Naive B cell (primary cell): Measurements from ENCODE around the gene TCIRG1. TPM values are rescaled to one million over a fixed set of nuclear protein-coding genes. Genes with fewer than 3 reads are reported as not detected.

Experiments used
- ATAC-seq, 2 donors: fragments of 150-1000 bp; cut with Tn5 transposase; 2 replicates each; pipeline ENCODE4 v1.10.0; 2021; ENCODE audit warnings: low read depth in 2 of 2, mild to moderate bottlenecking in 2 of 2, moderate library complexity in 2 of 2
- DNase-seq: peaks from one replicate; pipeline ENCODE4 v3.0.0; 2022
- H3K27ac Mint-ChIP-seq, 6 donors: one replicate each; pipeline ENCODE4 v1.8.0; 2020 to 2022; ENCODE audit warnings: mild to moderate bottlenecking in 6 of 6, mixed read lengths in 6 of 6, moderate library complexity in 5 of 6, inconsistent platforms in 2 of 6
- H3K27me3 Mint-ChIP-seq, 3 donors: one replicate each; pipeline ENCODE4 v1.8.0; 2021 to 2022; ENCODE audit warnings: mixed read lengths in 3 of 3, mild to moderate bottlenecking in 1 of 3
- H3K36me3 Mint-ChIP-seq, 2 donors: one replicate each; pipeline ENCODE4 v1.8.0; 2020 to 2022; ENCODE audit warnings: mixed read lengths in 2 of 2, inconsistent platforms in 1 of 2, mild to moderate bottlenecking in 1 of 2
- H3K4me1 Mint-ChIP-seq, 3 donors: one replicate each; pipeline ENCODE4 v1.8.0; 2020 to 2022; ENCODE audit warnings: mixed read lengths in 3 of 3, inconsistent platforms in 1 of 3, mild to moderate bottlenecking in 1 of 3, moderate library complexity in 1 of 3
- H3K4me3 Mint-ChIP-seq, 8 donors: one replicate each; pipeline ENCODE4 v1.8.0; 2020 to 2022; ENCODE audit warnings: mild to moderate bottlenecking in 8 of 8, mixed read lengths in 8 of 8, moderate library complexity in 8 of 8, inconsistent platforms in 2 of 8
- H3K9me3 Mint-ChIP-seq, 7 donors: one replicate each; pipeline ENCODE4 v1.8.0; 2020 to 2022; ENCODE audit warnings: mixed read lengths in 7 of 7, mild to moderate bottlenecking in 5 of 7, inconsistent platforms in 2 of 7, moderate library complexity in 1 of 7
- polyA plus RNA-seq, 6 donors: library from polyadenylated mRNA; unstranded; fragments of 300-500 nt; fragmentation: Illumina TruSeq; gene quantifications; one replicate each; pipeline ENCODE4 v1.2.3, GENCODE V29; 2021; ENCODE audit warnings: low read depth in 6 of 6

The TCIRG1 gene
- polyA plus RNA-seq, 6 donors from 2014 or later: 16.4 to 44.9 (median 26.6) TPM

DNA sequence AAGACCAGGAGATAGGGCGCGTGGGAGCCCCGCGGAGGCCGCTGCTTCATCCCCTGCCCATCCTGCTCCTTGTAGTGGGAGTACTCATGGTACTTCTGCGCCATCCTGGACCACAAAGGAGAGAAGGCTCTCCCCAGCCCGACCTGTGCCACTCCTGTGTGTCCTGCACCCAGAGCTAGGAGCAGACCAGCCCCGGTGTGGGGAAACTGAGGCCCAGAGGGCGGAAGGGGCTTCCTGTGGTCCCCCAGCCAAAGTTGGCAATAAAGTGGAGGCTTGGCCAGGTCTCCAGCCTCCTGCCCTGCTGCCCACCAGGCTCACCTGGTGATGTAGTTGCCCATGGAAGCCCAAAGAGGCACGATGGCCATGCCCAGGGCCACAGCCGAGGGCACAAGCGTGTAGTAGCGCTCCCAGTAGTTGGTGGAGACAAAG, 39.6 kb upstream of the TCIRG1 start:
- Mint-ChIP-seq H3K9me3 (no peaks in the 10 kb centered on the region), H3K36me3 (peaks cover 0 to 15% of the 10 kb centered on the region in 2 donors), H3K4me1 (peaks cover 54 to 65% (median 61%) of the 10 kb centered on the region in 3 donors), H3K27ac (peak overlapping the region in 5 of 6 donors; percentile 20 to 97 (median 82)), H3K27me3 (no peaks in the 10 kb centered on the region), H3K4me3 (no peak overlapping the region)
- no peak for DNase-seq
- ATAC-seq: no peak

DNA sequence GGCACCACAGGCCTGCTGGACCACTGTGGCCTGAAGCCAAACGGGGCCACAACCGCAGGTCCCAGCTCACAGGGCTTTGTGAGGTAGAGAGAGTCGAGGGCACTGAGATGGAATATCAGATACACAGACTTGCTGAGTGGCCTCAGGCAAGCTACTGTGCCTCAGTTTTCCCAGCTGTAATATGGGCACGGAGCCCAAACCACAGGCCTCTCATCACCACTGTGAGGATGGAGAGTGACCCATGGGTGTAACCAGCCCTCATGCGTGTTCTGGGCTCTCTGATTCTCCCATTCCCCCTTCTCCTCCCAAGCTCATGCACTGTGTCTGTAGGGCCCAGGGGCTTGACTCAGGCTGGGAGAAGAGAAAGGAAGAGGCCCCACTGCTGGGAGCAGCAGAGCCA, 39.1 kb upstream of the TCIRG1 start:
- Mint-ChIP-seq H3K36me3 (peaks cover 0 to 13% of the 10 kb centered on the region in 2 donors), H3K27ac (peak overlapping the region in 3 of 6 donors; percentile 20 to 89 (median 70)), H3K4me3 (peak overlapping the region in 2 of 8 donors; percentile 19 to 51), H3K9me3 (no peaks in the 10 kb centered on the region), H3K4me1 (peaks cover 55 to 65% (median 62%) of the 10 kb centered on the region in 3 donors), H3K27me3 (no peaks in the 10 kb centered on the region)
- no peak for DNase-seq
- ATAC-seq: no peak

DNA sequence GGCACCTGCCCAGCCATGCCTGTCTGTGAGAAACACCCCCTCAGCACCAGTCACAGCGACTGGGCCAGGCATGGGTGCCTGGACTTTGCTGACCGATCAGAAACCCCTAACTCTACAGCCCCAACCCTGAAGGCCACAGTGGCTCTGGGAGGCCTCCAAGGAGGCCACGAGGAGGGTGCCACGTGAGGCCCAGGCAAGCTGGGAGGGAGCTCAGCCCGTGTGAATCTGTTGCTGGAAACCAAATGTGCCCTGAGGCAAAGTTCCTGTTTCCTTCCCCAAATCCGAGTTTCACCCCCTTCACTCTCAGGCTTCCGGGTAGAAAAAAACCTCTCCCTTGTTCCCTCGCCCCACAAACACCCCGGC, 36.3 kb upstream of the TCIRG1 start:
- Mint-ChIP-seq H3K9me3 (no peaks in the 10 kb centered on the region), H3K4me3 (peak overlapping the region; percentile 91 to 99 (median 95)), H3K27ac (peak overlapping the region; percentile 85 to 99 (median 98)), H3K36me3 (peaks cover 0 to 2% of the 10 kb centered on the region in 2 donors), H3K4me1 (peaks cover 57 to 77% (median 73%) of the 10 kb centered on the region in 3 donors), H3K27me3 (no peaks in the 10 kb centered on the region)
- ATAC-seq (peak; percentile 54 to 55), DNase-seq (peak; percentile 84)

DNA sequence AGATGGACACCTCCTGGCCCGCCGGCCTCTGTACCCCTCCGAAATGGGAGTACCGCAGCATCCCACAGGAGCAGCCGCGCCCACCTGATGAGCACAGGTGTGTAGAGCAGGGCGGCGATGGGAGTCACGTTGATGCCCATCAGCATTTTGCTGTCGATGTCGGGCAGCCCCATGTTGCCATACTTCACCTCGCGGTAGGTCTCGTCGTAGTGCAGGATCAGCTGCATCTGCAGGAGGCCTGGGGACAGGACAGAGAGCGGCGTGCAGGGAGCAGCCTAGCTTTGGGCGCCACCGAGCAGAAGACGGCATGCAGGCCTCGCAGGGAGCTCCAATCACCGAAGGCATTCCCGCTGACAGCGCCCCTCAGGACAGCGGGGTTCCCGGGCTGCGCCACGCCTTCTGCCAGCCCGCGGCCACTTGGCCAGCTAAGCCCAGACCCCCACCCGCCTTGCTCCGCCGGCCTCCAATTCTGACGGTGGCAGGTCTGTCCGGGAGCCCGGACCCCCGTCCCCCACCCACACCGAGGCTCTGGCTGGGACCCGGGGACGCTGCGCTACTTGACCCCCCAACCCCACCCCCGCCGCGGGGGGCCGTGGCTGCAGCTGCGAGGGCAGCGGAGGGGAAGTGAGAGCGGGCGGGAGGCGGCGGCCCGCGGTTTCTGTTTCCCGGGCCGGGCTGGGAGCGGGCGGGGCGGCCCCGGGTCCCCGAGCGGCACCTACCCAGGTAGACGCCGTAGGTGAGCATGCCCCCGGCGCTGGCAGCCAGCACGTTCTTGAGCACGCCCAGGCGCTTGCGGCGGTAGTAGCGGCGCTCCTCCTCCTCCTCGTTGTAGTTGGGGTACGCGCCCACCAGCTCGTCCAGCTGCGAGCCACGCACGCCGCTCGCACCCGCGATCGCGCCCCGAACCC, 35.6 kb upstream of the TCIRG1 start:
- peak; percentile 77 for DNase-seq
- peak; percentile 69 to 71 for ATAC-seq
- Mint-ChIP-seq H3K9me3 (no peaks in the 10 kb centered on the region), H3K4me1 (peaks cover 51 to 71% (median 69%) of the 10 kb centered on the region in 3 donors), H3K27ac (peak overlapping the region; percentile 85 to 99 (median 98)), H3K27me3 (no peaks in the 10 kb centered on the region), H3K36me3 (no peaks in the 10 kb centered on the region), H3K4me3 (peak overlapping the region; percentile 91 to 99 (median 95))

DNA sequence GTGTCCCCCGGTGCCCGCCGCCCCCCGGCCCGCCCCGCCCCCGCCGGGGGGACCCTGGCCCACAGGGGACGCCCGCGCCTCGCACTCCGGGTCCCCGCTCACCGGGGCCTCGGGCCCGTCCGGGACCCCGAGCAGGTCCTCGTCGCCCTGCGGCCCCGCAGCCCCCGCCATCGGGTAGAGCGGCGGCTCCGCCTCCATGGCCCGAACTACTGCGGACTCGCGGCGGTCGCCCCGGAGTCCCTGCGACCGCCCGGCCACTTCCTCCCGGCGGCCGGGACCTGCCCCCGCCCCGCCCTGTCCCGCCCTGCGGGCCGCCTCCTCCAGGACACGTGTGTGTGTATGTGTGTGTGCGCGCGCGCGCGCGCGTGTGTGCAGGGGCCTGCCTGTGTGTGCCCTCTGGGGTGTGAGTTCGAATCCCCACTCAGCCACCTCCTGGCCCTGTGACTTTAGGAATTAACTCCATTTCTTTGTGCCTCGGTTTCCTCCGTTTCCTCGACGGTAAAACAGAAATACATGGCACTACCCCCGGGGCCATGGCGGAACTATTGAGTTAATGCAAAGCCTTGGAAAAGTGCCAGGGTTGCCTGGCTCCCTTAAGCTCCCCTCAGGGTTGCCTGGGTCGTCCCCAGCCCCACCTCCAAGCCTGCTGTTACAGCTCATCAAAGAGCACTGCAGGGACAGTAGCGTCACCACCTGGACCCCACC, 34.8 kb upstream of the TCIRG1 start, which contains the start of gene UNC93B1:
Gene UNC93B1 (minus strand): TSS at position 252 of the 705 bp plus-strand sequence. CDS start 54 bp downstream, at position 198.
- peak within 1 kb of the TSS; percentile 91 to 99 (median 95) for H3K4me3 Mint-ChIP-seq
- peak within 1 kb of the TSS; percentile 14 to 99 (median 98) for H3K27ac Mint-ChIP-seq
- DNase-seq (peak; percentile 74), ATAC-seq (peak; percentile 62 to 64)
- no peaks in the 10 kb centered on the region for H3K27me3 Mint-ChIP-seq
- H3K36me3 Mint-ChIP-seq: no peaks in the 10 kb centered on the region
- H3K4me1 Mint-ChIP-seq: peaks cover 46 to 67% (median 66%) of the 10 kb centered on the region in 3 donors
- no peaks in the 10 kb centered on the region for H3K9me3 Mint-ChIP-seq

DNA sequence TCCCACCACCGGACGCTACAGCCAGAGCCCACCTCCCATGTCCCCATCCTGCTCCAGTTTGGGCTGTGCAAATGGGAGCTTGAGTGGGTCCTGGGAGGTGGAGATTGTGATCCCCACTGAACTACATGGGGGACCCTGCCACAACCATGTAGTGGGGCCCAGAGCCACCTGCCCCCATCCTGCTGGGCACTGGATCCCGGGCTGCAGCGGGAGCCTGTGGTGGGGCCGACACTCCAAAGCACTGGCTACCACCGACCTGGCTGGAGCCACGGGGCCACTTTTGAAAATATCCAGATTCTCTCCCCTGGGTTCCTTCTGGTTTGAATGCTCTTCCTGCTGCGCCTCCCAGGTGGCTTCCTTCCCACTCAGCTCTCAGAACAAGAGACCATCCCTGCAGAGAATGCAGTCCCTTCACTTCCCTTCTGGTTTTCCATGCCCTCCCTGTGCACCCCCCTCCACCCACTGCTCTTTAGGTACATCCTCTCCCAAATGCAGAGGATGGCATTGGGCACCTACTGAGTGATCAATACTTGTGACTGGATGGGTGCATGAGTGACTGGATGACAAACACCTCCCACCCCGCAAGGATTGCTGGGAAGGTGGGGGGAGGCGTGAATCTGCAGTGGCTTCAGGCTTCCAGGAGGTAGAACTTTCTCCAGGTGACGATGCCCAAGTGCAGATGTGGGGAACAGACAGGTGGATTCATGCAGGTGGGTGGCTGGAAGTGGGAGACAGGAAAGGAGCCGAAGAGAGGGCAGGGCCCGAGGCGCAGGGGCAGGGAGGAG, 34.1 kb upstream of the TCIRG1 start:
- no peaks in the 10 kb centered on the region for H3K9me3 Mint-ChIP-seq
- peak overlapping the region; percentile 89 to 97 (median 92) for H3K4me3 Mint-ChIP-seq
- no peak for DNase-seq
- peaks cover 51 to 70% (median 70%) of the 10 kb centered on the region in 3 donors for H3K4me1 Mint-ChIP-seq
- H3K27ac Mint-ChIP-seq: peak overlapping the region in 4 of 6 donors; percentile 90 to 94 (median 92)
- no peak for ATAC-seq
- no peaks in the 10 kb centered on the region for H3K36me3 Mint-ChIP-seq
- H3K27me3 Mint-ChIP-seq: no peaks in the 10 kb centered on the region

DNA sequence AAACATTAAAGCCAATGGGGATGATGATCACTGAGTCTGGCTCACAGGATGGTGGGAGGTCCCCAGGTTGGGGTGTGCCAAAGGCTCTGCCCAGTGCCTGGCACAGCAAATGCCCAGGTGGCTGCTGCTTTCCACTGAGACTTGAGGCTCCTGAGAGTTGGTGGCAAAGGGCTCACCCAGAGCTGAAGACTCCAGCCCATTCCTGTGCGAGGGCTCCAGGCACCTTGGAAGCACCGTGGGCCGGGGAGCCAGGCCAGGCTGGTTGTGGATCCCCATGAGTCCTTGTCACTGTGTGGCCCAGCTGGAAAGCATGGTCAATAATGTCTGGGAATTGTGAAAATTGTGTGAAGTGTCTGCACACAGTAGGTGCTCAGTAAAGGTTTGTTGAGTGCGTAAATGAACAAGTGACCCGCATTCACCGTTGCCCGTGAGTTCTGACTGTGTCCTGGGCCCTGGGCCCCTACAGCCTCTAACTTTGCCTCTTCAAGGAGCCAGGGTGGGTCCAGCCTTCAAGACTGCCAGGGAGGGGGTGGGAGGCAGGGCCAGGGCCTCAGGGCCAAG, 32.1 kb upstream of the TCIRG1 start:
- Mint-ChIP-seq H3K9me3 (no peaks in the 10 kb centered on the region), H3K27ac (peak overlapping the region in 1 of 6 donors; percentile 88), H3K27me3 (no peaks in the 10 kb centered on the region), H3K4me1 (peaks cover 63 to 80% (median 77%) of the 10 kb centered on the region in 3 donors), H3K4me3 (peak overlapping the region in 5 of 8 donors; percentile 12 to 97 (median 66)), H3K36me3 (no peaks in the 10 kb centered on the region)
- ATAC-seq: no peak
- DNase-seq: no peak

DNA sequence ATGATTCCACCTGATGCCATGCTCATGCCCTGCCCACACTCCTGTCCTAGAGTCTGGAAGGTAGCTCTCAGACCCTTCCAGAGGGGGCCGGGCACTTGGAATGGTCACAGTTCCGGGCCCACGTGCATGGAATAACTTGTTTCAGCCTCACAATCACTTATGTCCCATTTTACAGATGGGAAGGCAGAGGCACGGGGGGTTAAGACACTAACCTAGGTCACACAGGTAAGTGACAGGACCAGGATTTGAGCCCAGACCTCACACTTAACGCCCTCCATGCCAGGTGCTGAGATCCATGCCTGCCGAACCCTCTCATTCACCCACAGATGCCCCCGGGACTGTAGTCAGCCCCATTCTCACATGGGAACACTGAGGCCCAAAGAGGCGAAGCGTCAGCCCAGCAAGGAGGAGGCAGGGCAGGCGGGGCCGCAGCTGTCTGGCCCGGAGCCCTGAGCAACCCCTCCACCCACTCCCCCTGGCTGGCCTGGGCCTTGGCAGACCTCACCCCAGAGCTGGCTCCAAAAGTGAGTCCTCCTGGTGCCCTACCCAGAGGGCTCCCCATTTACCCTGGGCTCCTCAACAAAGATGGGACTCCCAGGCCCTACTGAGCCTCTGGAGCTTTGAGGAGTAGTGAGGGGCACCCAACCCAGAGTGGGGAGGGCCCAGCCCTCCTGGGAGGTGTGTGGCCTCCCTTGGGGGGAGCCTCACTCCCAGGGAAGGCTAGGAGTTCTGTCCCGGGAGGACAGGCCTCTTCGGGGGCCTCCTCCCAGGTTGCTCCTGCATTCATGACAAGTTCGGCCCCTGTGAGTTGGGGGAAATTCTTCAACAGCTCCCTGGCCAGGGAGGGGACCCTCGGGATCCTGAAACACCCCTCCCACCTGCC, 31.1 kb upstream of the TCIRG1 start:
- peak overlapping the region in 2 of 6 donors; percentile 44 to 62 for H3K27ac Mint-ChIP-seq
- ATAC-seq (no peak), DNase-seq (no peak)
- H3K4me3 Mint-ChIP-seq: peak overlapping the region in 1 of 8 donors; percentile 43
- no peaks in the 10 kb centered on the region for H3K27me3 Mint-ChIP-seq
- H3K4me1 Mint-ChIP-seq: peaks cover 58 to 71% (median 69%) of the 10 kb centered on the region in 3 donors
- no peaks in the 10 kb centered on the region for H3K36me3 Mint-ChIP-seq
- no peaks in the 10 kb centered on the region for H3K9me3 Mint-ChIP-seq

DNA sequence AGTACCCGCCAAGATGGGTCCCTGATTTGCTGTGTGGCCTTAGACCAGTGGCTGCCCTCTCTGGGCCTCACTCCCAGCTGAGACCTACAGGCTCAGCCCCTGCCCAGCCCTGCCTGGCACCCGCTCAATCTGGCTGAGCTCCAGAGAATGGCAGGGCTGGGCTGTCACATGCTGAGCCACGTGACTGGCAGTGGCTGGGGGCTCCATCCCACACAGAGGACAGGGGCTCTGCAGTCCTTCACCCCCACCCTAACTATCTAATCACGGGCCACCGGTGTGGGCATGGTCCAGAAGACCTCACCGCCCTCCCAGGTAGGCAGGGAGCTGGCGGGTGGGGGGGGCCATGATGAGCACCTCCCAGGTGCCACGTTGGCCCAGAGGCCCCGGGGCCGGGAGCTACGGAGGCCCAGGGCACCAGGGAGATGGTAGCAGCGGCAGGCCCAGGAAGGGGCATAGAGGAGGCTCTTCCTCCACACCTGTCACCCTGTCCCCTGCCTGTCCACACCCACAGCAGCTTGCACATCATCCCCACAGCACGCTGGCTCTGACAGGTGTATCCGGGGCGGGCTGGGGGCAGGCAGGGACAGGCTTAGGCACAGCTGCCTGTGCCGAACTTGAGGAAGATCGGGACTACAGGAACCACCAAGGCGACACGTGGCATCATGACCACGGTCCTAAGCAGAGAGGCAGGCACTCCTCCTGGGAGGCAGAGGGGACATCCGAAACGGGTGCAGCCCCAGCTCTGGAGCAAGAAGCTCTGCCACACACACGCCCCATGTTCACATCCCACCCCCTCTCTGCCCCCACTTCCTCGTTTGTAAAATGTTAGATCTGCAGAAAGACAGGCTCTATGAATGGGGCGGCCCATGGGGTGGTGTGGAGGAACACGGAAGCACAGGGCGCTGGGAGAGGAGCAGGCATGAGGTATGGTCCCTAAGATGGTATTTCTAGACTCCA, 30.2 kb upstream of the TCIRG1 start:
- Mint-ChIP-seq H3K9me3 (no peaks in the 10 kb centered on the region), H3K27ac (peak overlapping the region in 5 of 6 donors; percentile 66 to 95 (median 86)), H3K36me3 (no peaks in the 10 kb centered on the region), H3K27me3 (no peaks in the 10 kb centered on the region), H3K4me1 (peaks cover 54 to 68% (median 67%) of the 10 kb centered on the region in 3 donors), H3K4me3 (peak overlapping the region; percentile 35 to 88 (median 75))
- DNase-seq: peak; percentile 69
- ATAC-seq: peak; percentile 49 to 68

DNA sequence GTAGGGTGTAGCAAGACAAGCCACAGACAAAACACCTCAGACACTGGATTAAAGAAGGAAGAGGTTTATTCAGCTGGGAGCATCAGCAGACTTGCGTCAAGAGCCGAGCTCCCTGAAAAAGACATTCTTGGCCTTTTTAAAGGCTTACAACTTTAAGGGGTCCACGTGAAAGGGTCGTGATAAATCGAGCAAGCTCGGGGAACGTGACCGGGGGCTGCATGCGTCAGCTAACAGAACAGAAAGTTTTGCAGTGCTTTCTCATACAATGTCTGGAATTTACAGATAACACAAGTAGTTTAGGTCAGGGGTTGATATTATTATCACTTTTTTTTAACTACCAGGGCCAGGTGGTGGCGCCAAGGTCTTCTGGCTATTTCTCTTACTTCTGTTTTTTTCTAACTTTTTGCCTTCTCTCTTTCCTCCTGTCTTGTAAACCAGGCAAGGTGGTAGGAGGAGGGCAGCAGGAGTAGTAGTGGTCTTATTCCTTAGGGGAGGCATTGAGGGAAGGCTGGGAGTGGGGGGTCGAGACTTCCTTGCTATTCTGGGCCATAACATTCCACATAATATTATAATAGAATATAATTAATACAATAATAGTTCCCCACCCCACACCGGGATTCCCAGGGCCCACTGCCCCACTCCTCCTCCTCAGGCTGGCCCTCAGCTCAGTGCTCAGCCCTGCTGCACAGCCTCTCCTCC, 29.3 kb upstream of the TCIRG1 start:
- H3K36me3 Mint-ChIP-seq: no peaks in the 10 kb centered on the region
- peaks cover 48 to 64% (median 60%) of the 10 kb centered on the region in 3 donors for H3K4me1 Mint-ChIP-seq
- DNase-seq (peak; percentile 60), ATAC-seq (peak; percentile 37 to 44)
- peak overlapping the region; percentile 48 to 88 (median 75) for H3K4me3 Mint-ChIP-seq
- H3K9me3 Mint-ChIP-seq: no peaks in the 10 kb centered on the region
- no peaks in the 10 kb centered on the region for H3K27me3 Mint-ChIP-seq
- peak overlapping the region; percentile 10 to 95 (median 77) for H3K27ac Mint-ChIP-seq
